Measurements from ENCODE around the gene PANK1.

Gene PANK1

DNA sequence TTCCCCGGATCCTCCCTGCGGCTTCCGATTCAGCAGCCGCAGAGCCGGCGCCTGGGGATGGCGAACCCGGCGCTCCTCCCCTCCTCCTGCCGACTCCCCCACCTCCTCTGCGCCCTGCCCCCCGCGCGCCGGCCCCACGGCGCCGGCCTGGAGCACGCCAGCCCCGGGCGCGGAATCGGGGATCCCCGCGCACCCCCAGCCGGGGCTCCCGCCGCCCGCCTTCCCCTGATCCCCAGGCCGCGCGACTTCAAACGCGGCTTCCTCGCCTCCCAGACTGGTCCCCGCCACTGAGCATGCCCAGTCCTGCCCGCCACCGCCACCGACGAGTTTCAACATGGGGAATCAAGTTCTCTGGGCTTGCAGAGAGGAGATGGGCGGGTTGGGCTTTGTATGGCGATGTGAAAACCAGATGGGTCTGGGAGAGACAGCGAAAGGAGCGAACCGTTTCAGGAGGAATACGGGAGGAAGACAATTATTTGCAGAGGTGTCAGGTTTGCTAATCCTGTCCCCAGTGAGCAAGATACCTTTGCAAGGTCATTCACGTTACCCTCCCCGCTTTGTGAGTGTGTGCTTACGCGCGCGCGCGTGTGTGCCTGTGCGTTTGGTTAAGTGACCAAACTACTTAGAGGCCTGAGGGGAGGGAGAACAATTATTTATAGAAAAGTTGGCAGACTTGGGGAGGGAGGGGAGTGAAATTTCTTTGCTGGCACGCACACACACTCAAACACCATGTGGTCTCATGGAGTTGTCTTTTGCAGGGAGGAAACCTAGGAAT is at the start of gene PANK1:
Gene PANK1 (minus strand): TSS at position 276 of the 775 bp plus-strand sequence. CDS start 351 bp downstream, outside the sequence.
- peak; percentile 87 for DNase-seq

DNA sequence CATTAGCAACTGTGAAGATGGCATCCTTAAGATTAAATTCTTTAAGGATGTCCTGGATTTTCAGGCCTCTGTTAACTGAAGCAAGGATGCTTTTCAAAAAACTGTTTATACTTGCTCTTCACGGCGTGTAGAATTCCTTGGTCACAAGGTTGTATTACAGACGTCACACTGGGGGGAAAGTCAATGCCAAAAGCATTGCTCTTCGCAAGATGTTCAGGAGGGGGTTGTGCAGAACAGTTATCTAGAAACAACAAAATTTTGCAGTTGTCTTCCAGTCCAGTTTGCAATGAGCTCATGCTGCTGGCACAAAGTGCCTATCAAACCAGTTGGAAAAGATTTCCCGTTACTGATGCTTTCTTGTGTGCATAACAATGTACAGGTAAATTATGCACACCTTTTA is 48.1 kb upstream of the PANK1 start:
- DNase-seq = no peak

DNA sequence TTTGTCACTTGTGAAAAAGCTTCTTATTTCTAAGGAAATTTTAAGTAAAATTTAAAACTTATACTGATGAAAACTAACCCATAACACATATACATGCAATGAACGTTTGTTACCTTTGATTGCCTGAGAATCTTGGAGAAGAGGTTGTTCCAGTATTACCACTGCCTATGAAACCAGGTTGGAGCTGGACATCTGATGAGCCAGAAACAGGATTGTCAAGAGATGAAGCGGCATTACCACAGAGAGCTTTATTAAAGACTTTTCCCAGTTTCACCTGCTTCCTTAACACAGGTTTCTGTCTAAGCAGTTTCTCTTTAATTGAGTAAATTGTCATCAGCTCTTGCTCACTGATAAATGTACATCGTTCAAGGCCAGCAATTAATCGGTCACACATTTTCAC is 47.4 kb upstream of the PANK1 start:
- DNase-seq = no peak

DNA sequence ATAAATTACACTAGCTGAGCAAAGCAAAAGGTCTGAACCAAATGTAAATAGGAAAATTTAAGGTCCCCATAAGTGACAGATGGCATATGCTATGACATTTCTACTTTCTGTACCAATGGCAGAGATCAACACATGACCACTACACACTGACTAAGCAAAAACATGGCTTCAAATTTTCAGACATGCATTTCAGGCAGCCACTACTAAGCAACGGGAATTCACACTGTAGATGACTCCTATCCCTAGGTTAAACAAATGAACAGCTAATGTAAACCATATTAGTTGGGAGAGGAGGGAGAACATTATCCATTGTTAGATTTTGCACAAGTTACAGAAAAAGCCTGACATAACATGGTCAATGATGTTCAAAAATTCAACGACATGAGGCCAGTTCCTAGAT is 45.0 kb upstream of the PANK1 start:
- DNase-seq = no peak

DNA sequence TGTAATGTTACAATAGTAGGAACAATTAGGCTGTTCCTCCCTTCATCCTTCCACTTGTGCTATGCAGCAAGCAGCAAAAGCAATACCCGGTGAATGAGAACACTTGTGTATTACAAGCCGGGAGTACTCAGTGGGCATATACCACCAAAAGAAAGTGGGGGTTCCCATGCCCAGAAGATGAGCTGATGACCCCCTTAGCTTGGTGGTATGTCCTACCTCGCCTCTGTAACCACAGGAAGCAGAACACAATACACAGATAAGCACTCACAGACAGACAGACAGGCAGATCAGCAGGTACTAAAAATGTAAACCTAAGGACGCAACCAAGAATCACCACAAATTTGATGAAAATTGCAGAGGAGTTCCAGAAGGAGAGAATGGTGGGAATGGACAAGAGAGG is 40.9 kb upstream of the PANK1 start:
- no peak for DNase-seq

DNA sequence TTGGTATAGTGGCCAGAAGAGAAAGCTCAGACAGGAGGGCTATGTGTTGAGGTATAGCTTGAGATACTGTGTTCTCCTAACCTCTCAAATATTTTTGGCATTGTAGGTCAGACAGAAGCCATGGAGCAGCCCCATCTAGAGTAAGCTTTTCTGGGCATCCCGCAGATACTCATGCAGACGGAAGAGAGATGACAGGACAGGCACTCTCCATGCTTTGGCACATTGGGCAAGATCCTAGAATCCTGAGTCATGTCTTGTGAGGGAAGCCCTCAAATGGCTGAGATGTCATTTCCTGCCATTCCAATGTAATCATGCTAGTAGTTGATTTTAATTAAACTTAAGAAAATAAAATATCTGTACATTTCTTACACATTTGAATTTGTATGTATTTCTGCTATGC is 39.6 kb upstream of the PANK1 start:
- DNase-seq = no peak

DNA sequence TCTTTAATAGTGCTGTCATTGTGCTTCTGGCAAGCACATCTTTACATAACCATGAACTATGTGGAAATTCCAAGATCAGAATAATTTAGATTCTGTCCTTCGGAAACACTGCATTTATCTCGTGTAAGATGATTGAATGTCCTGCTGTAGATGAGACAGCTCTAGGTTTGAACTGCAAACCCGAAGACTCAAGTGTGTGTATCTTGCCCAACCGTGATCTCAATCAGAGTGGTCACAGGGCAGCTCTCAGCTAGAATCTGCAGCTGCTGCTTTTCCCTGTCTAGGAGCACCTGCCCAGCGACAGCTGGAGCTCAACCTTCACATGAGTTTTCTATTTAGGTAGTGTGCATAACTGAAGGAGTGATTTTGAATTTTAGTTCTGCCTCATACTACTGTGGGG is 38.8 kb upstream of the PANK1 start:
- DNase-seq = no peak

DNA sequence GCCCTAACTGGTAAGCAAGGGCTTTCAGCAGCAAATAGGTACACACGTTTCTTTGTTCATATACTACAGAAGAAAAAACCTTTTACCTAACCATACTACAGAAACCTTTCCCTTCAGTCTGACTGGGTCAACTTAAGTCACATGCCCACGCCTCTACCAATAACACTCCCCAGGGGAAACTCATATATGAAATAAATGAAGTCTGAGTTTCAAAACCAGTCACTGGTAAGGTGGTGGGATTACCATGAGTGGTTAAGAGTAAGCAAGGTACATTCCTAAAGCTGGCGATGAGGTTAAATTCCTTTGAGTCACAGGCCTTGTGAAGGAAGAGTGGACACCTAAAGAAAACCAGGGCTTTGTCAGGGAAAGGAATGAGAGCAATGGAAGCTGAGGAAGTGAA is 34.9 kb upstream of the PANK1 start:
- no peak for DNase-seq

DNA sequence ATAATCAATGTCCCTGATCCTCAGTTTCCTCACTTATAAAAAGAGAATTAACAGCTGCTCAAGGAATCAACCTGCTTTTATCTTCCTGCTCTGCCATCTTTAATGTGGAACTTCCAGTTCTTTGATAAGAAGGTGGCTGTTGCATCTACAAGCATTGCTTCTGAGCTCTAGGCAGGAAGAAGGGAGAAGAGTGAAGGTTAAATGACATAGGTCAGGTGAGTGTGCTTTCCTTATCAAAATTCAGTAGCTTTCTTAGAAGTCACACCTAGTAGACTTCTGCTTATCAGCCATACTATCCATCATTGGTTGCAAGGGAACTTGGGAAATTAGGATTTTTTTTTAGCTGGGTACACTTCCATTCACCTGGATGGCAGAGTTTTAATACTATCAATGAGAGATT is 32.3 kb upstream of the PANK1 start:
- no peak for DNase-seq

DNA sequence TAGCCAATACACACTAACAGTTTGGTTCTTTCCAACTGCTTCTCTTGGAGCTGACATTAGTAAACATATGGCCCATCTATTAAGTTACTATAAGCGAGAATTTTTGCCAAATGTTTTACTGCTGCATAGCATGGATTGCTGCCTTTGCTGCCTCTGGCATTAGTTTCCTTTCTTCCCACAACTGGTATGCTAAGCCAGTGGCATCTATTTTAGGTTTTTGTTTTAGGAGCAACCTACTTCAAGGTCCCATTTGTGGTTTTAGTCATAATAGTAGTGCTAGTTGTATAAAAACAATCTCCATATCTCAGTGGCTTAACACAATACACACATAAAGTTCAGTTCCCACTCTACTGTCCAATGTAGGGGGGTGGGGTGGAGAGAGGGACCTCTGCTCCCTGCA is 25.9 kb upstream of the PANK1 start:
- DNase-seq = no peak

DNA sequence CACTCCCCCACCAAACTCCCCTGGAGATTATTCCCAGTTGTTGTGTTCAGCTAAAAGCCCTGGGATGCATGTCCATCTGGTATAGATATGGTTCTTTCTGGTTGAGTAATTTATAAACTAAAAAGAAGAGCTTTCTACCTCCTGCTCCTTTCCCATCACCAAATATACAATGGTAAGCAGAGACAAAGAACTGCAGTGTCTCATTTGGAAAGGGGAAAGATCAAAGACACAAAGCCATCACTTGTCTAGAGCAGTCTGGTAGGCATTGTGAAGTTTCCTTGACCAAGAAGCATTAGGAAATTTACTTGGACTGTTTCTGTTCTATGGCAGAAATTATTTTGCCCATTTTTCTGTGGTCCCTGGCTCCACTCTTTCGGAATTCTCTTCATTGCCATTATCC is 24.9 kb upstream of the PANK1 start:
- DNase-seq = no peak

DNA sequence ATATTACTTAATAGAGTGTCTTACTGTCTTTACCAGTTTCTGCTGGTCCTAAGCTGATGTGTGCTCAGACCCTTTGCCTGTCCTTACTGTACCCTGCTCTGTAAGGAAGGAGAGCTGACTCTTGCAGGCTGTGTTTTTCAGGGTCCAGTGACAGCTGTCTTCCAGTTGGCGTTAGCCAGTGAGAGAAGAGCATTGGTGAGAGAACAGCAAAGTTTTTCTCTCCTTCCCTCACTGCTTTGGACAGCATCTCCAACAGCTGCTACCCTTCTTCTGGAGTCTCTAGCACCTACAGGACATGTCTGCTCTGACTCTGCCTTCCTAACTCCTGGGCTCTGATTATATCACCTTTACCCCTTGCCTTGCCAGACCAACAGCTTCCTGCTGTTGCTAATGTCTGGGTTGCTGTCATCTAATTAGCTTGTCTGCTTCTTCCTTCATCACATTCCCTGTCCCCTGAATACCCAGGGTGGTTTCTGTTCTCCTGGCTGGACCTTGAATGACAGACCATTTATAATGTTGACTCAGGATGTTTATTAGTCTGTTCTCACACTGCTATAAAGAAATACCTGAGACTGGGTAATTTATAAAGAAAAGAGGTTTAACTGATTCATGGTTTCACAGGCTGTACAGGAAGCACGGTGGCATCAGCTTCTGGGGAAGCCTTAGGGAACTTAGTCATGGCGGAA is 23.5 kb upstream of the PANK1 start:
- DNase-seq = no peak

DNA sequence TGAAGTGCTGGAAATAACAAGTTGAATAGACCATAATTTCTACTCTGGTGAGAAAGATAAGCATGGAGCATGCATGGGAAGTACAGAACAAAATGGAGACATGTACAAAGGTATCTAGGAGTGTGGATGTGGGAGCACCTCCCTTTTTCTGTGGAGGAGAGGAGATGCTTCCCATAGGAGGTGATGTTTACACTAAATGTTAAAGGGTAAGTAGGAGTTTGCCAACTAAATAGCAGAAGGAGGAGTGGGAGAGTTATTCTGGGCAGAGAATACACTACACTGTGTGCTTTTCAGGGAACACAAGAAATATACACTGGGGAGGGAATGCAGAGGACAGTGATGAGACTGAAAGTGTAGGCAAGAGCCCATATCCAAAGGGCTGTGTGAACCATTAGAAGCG is 21.1 kb upstream of the PANK1 start:
- no peak for DNase-seq

DNA sequence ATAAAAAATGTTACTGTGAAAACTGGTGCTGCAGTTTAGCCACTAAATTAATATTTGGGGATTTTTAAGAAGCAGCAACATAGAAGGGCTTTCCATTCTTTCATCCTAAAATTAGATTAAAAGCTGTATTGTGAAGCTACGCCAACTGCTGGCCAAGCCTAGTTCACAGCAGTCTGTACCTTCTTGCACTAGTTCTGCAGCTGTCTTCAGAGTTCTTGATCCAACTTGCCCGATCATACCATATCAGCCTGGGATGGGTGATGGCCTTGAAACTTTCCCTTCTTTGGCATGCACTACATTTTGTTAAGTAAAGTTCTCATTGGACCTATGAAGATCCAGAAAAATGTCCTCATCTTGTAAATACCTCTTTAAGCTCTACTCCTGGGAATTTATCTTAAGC is 20.3 kb upstream of the PANK1 start:
- DNase-seq = no peak

DNA sequence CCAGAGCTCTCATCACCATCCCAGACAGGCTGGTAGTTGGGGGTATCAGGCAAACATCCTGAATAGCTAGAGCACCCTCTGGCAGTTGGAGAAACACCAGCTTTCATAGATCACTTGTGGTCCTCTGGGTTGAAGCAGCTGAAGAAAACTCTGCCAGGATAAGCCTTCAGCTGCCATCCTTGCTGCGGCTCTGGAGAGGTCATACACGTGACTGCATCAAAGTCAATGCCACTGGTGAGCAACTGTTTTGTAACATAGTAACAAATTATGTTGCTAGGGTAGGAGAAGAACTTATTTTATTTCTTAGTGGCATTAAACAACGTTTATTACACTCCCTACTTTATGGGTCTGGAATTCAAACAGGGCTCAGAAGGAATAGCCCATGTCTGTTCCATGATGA is 19.2 kb upstream of the PANK1 start:
- no peak for DNase-seq

DNA sequence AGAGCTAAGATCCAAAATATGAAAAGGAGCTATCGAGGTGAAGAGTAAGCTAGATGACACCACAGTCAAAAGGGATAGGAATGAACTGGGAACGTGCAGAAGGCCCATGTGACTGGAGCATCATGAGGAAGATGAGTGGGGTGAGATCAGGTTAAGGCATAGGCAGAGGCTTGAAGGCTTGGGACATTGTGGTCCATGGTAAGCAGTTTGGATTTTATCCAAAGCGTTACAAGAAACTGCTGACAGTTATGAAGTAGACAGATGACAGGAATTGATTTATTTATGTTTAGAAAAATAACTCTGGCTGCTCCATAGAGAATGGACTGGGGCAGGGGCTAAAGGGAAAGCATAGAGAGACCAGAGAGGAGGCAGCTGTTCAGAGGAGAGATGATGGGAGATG is 18.1 kb upstream of the PANK1 start:
- DNase-seq = no peak

DNA sequence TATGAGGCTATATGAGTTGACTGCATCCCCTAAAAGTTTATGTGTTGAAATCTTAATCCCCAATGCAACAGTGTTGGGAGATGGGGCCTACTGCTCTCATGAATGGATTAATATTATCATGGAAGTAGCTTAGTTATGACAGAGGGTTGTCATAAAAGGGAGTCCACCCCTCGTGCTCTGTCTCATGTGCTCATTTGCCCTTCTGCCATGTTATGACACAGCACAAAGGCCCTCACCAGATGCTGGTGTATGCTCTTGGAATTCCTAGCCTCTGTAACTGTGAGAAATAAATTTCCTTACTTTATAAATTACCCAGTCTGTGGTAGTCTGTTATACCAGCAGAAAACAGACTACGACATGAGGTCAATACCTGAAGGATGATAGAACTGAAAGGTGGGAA is 17.6 kb upstream of the PANK1 start:
- no peak for DNase-seq

DNA sequence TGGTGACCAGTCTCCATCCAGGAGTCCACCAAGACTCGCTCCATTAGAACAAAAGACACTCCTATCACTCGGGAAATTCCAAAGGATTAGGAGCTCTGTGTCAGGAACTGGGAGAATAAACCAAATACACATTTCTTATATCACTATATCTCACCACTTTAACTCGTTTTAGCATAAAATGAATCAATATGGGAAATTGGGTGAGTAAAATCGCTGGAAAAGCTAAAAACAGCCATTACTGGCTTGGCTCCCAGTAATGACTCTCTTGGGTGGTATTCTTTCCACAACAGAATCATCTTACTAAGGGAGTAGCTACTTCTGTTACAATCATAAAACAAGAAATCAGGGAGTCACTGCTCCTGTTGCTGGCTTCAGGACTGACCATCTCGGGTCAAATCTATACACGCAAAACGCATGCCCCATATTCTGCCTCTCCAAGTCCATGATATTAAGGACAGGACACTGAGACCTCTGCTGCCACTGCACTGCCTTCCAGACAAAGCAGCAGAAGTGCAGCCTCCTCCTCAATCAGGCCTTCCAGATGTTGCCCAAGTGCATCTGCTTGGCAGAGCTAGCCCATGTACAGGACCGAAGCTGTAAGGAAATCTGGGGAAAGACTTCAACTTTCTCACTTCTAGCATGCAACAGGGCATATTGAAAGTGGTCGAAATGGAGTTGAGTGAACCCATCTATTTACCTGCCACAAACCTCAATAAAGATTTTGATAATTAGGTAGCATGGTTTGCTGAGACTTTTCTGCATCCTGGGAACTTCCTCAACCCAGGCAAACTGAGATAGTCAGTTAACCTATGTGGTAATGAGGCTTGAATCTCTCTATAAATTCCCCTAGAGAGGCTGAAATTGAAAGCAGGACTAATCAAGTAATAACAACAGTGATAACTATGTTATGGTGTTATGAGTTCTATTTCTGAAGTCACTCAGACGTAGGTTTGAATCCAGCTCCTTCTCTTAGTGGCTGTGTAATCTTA is 14.4 kb upstream of the PANK1 start:
- DNase-seq = no peak

DNA sequence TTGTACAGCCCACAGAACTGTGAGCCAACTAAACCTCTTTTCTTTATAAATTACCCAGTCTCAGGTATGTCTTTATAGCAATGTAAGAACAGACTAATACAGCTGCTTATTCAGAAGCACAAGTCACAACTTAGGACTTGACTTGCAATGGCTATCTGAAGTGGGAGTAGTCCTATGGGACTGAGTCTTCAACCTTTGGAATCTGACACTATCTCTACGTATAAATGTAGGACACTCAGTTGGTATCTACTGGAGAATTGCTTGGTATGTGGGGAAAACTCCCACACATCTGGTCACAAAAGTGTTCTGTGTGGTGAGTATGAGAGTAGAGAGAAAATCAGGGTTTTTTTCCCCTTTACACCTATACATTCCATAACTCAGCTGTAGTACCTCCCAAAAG is 12.3 kb upstream of the PANK1 start:
- no peak for DNase-seq

DNA sequence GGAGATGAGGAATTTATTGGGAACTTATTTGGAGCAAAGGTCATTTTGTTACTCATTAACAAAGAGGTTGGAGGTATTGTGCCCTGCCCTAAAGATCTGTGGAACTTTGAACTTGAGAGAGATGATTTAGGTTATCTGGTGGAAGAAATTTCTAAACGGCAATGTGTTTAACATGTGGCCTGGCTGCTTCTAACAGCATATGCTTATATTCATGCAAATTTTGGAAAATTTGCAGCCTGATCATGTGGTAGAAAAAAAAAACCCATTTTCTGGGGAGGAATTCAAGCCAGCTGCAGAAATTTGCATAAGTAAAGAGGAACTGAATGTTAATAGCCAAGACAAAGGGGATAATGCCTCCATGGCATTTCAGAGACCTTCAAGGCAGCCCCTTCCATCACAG is 10.7 kb upstream of the PANK1 start:
- no peak for DNase-seq

DNA sequence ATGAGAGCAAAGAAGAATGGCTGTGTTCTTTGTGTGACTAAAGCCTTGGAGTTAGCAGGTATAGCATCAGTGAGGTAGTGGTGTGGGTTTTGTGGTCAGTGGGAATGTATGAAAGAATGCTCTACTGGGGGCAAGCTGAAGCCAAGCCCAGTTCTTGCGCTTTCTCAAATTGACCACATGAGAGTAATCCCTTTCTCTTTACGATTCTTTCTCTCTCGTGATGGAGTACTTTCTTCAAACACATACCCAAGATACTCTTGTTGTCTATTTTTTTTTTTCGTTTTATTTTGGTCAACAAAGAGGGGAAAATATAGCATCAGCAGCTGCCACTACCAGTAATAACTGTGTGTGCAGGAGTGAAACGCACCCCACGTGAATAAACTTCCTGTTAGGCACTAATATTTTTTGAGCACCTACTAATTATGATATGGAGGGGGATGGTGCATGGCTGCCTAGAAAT is 8.4 kb upstream of the PANK1 start:
- DNase-seq = no peak

DNA sequence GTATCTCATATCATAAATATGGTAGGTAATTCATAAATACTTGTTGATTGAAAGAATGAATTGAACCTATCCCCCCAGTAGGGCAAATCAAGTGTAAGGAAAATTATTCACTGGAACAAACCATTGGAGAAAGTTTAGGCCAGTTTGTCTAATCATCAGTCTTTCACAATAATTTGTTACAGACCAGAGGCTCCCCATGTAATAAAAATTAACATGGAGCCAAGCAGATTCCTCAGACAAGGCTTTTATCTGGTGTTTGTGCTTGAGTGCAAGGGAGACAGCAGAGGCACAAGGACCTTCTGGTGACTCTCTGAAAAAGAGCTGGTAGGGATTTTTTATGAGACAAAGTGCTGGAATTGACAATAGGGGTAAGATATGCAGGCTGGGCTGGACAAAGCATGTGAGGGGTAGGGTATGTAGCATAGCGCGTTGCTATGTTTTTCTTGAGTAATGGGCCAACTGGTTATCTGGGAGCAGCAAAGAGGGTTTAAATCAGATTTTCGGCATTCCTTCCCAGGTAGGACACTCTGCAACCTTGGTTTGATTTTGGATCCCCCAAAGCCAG is 7.8 kb upstream of the PANK1 start:
- no peak for DNase-seq

DNA sequence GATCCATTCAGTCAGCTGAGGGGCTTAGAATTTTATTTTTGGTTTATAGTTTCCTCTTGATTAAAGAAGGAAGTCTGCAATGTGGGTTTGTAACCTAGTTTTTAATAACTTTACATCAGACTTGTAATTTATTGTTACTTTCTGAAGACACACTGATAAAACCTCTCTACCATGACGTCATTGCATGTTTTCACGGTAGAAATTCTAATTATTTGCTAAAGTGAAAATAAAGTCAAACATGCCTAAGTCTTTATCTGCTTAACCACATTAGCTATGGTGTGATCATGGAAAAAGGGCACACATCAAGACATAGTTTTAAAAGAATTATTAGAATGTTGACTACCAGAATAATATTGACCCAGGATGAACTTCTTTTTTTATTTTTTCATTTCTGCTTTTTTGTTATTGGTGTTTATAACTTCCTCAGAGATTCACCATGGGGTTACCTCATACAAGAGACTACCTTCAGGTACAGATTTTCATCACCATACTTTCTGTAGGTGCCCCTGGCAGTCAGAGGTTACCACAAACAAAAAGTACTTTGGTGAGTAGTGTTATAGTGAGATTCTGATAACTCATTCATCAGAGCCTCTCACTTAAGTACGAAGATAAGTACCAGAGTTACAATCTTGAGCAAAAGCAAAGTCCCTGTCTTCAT is 7.0 kb upstream of the PANK1 start:
- DNase-seq = no peak

Data from stimulated activated CD4-positive, alpha-beta T cell treated with anti-CD3 and anti-CD28 coated beads, Interleukin-15, amount 100 ng/mL, for 24 hours (primary cell).